AG20443 (cell line): ENCODE results near the gene MAVS.
A peak's percentile ranks its signal among the peaks of the same experiment; 100 is the strongest.
"Not testable (repeated sequence)": the region's sequence is repeated elsewhere in the genome, so short reads cannot be mapped to it uniquely, and the experiment has no call there.

ENCODE experiments used
- DNase-seq: peaks from one replicate; pipeline ENCODE4 v3.0.0; 2012; ENCODE audit warnings: low spot score, mixed read lengths

Gene MAVS

DNA sequence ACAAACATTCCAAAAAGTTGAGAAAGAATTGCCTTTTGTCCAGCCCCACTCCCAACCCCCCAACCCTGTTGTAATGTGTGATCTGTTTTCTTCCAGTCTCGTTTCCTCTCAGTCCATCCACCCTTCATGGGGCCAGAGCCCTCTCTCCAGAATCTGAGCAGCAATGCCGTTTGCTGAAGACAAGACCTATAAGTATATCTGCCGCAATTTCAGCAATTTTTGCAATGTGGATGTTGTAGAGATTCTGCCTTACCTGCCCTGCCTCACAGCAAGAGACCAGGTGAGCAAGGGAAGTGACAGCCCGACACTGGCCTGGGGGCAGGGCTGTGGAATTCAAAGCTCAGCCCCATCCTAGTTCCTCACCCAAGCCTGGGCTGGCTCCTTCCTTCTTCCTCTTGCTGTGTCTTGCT lies 7.8 kb downstream of the MAVS start:
- DNase-seq: no peak

DNA sequence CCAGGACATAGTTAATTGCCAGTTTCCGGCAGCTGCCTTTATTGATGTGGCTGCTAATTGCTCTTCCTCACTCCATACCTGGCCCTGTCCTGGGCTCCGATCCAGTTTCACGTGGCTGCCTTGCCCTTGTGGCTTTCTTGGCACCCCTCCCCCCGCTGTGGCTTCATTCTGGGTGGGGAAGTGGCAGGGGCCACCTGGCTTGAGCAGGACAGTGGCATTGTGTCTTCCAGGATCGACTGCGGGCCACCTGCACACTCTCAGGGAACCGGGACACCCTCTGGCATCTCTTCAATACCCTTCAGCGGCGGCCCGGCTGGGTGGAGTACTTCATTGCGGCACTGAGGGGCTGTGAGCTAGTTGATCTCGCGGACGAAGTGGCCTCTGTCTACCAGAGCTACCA lies 10.8 kb downstream of the MAVS start:
- no peak for DNase-seq

DNA sequence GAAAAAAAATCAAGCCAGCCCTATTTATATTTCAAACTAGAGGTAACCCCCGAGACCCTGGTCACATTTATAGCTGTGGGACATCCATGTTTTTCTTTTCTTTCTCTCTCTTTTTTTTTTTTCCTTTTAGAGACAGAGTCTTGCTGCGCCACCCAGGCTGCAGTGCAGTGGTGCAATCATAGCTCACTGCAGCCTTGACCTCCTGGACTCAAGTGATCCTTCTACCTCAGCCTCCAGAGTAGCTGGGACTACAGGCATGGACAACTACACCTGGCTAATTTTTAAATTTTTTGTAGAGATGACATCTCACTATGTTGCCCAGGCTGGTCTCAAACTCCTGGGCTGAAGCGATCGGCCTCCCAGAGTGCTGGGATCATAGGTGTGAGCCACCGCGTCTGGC lies 12.1 kb downstream of the MAVS start:
- DNase-seq: no peak

DNA sequence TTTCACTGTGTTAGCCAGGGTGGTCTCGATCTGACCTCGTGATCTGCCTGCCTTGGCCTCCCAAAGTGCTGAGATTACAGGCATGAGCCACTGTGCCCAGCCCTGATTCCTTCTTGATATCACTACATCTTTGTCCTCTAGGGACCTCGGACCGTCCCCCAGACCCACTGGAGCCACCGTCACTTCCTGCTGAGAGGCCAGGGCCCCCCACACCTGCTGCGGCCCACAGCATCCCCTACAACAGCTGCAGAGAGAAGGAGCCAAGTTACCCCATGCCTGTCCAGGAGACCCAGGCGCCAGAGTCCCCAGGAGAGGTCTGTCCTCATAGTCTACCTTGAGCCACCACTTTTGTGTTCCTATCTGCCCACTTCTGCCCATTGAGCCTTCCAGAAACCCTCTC lies 14.6 kb downstream of the MAVS start:
- DNase-seq: no peak

DNA sequence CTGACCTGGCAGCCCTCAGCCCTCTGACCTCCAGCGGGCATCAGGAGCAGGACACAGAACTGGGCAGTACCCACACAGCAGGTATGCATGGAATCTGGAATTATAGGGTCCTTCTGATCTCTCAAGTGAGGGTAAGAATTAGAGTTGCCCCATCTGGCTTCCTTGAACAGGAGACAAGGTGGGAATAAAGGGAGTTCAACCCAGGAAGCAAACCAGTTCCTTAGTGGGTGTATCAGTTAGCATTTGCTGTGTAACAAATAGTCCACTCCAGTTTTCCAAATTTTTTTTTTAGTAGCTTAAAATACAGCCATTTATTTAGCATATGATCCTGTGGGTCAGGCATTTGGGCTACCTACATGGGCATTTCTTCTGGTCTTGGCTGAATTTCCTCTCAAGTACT lies 15.7 kb downstream of the MAVS start:
- DNase-seq: no peak

DNA sequence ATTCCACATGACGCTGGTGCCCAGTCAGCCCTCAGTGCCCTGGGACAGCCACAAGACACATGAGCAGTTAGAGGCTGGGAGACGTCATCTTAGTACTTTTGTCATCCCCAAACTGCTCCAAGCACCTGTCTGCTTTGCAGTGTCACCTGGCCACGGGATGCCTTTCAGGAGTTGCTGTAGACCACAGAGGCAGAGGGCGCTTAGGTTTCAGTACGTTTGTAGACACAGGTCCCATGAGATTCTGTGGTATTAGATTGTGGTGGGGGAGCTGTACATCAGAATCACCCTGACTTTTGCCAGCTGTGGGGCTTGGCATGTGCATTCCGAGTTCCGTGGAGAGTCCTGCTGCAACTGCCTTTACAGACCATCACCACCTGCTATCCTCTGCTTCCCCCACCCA lies 16.7 kb downstream of the MAVS start:
- DNase-seq: no peak

DNA sequence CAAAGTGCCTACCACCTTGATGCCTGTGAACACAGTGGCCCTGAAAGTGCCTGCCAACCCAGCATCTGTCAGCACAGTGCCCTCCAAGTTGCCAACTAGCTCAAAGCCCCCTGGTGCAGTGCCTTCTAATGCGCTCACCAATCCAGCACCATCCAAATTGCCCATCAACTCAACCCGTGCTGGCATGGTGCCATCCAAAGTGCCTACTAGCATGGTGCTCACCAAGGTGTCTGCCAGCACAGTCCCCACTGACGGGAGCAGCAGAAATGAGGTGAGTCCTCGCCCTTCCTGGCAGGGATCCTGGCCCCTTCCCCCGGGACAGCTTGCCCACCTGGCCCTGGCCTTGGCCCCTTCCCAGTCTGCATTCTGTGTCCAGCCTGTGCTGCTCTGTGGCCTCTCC lies 17.9 kb downstream of the MAVS start:
- no peak for DNase-seq

DNA sequence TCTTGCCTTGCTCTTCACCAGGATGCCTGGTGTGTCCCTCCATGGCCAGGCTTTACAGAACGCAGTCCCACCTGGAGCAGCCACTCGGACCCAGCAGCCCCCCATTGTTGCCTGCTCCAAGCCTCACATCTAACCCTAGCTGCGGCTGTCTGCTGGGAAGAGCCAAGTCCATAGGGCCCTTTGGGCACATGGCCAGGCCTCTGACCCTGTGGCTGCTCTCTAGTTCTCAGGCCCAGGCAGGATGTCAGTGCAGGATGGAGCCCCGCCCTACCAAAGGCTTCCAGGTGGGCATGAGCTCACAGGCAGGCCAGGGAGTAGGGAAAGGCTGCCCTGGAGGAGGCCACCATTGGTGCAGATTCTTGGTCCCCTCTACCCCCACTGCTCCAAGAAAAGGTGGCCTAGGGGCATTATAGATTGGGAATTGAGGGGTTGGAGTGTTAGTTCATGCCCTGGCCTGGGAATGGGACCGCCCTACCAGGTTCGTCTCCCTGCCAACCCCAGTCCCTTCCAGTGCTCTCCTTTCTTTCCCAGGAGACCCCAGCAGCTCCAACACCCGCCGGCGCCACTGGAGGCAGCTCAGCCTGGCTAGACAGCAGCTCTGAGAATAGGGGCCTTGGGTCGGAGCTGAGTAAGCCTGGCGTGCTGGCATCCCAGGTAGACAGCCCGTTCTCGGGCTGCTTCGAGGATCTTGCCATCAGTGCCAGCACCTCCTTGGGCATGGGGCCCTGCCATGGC lies 18.7 kb downstream of the MAVS start:
- DNase-seq: no peak

DNA sequence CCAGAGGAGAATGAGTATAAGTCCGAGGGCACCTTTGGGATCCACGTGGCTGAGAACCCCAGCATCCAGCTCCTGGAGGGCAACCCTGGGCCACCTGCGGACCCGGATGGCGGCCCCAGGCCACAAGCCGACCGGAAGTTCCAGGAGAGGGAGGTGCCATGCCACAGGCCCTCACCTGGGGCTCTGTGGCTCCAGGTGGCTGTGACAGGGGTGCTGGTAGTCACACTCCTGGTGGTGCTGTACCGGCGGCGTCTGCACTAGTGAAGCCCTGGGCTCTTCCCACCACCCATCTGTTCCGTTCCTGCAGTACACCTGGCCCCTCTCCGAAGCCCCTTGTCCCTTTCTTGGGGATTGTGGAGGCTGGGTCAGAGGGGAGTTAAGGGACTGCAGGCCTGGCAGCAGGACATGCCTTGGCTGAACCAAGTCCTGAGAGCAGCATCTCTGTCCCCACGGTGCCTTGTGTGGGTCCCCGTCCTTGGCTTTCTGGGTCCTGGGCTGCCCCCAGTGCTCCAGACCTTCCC lies 19.3 kb downstream of the MAVS start:
- DNase-seq: no peak

DNA sequence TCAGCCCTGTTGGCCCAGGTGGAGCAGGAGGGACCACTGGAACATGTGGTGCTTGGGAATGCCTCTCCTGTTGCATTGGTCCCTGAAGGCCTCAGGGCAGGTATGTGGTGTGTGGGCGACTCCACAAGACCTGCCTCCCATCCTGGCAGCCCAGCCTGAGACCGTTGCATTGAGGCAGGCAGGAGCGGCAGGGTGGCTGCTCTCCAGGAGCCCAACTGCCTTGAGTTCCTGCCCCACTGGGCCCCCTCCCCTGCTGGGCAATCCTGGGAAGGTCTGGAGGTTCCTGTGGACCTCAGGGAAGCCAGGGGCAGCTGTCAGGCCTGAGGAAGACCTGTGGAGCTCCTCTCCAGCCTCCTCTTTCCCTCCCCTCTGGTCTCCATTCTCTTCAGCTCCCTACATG lies 19.8 kb downstream of the MAVS start:
- DNase-seq: no peak

DNA sequence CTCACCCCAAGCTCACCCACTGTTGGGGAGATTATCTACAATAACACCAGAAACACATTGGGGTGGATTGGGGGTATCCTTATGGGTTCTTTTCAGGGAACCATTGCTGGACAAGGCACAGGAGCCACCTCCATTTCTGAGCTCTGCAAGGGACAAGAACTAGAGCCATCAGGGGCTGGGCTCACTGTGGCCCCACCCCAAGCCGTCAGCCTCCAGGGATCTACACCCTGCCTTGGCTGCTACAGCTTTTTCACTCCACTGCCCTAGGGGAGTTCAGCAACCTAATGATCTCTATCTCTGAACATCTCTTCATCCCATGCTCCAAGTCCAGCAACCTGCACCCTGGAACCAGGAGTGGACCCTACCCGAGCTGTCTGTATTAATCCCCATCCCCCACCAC lies 21.2 kb downstream of the MAVS start:
- DNase-seq: no peak

DNA sequence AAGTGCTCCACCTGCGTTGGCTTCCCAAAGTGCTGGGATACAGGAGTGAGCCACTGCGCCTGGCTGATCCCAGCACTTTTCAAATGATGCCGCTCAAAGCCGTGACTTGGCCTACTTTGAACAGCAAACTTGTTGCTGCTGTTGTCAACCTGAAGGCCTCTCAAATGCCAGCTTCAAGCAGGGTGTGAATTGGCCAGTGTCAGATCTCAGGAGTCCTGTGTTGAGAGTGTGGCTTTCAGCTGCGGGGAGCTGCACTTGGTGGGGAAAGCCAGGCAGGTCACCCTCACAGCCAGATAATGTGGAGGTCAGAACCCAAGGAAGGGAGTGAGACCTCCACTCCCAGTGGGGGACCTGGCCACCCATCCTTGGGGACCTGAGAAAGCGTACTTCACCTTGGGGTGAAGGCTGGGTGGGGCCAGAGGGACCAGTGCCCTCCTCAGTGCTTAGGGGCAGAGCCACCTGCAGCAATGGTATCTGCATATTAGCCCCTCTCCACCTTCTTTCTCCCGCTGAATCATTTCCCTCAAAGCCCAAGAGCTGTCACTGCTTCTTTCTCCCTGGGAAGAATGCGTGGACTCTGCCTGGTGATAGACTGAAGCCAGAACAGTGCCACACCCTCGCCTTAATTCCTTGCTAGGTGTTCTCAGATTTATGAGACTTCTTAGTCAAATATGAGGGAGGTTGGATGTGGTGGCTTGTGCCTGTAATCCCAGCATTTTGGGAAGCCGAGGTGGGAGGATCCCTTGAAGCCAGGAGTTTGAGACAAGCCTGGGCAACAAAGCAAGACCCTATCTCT lies 23.4 kb downstream of the MAVS start:
- no peak for DNase-seq

DNA sequence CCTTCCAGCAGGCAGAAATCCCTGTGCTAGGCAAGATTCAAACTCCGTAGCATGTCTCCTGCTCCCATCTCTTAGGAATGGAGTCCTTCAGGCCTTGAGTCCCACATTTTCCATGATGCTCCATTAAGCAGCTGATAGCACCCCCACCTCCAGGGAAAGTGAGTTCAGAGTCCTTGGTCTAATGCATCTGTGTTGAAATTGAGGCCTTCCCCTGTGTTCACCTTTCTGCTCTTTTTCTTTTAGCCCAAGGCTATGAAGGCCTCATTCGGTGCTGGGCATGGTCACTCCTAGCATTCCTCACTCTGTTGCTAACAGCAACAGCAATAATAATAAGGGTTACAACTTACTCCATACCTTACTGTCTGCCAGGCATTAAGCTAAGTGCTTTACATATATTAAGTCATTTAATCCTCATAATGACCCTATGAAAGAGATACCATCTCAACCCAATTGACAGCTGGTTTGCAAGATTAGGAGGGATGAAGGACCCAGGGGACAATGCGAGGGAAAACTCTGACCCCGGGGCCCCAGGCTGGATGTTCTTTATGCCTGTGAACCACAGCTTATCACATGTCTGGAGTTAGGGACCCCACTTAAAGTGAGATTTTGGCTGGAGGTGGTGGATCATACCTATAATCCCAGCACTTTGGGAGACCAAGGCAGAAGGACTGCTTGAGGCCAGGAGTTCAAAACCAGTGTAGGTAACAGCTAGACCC lies 25.1 kb downstream of the MAVS start:
- no peak for DNase-seq

DNA sequence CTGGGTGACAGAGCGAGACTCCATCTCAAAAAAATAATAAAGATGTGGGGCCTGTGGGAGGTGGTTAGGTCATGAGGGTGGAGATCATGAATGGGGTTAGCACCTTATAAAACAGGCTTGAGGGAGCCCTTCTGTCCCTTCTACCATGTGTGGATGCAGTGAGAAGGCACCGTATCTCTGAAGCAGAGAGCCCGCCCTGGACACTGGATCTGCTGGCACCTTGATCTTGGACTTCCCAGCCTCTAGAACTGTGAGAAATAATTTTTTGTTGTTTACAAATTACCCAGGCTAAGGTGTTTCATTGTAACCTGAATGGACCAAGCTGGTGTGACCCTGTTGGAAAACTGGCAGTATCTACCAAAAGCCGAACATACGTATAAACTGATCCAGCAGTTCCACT lies 26.9 kb downstream of the MAVS start:
- no peak for DNase-seq

DNA sequence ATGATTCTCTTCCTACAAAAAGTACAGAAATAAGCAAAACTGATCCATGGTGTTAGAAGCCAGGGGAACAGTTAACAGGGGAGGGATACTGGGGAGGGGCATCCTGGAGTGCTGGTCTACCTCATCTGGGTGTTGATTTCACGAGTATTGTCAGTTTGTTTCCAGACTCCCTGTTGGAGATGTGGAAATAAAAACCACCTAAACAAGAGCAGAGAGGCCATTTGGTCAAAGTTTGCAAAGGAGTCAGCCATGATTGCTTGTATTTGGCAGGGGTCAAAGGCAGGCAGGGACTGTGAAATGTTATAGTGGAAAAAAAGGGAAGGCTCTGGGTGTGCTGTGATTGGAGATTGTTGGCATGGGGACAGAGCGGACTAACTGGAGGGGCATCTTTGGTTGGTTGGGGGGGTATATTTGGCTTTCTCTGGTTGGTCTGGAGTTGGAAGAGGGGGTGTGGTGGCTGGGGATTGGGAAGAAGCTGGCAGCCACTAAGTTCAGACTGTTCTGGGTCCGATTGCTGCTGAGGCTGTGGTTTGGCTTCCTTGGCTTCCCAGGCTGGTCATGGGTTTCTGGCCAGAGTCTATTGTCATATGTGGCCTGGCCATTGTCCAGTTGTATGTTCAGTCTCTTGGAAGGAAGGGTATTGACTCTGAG lies 27.7 kb downstream of the MAVS start:
- DNase-seq: no peak

DNA sequence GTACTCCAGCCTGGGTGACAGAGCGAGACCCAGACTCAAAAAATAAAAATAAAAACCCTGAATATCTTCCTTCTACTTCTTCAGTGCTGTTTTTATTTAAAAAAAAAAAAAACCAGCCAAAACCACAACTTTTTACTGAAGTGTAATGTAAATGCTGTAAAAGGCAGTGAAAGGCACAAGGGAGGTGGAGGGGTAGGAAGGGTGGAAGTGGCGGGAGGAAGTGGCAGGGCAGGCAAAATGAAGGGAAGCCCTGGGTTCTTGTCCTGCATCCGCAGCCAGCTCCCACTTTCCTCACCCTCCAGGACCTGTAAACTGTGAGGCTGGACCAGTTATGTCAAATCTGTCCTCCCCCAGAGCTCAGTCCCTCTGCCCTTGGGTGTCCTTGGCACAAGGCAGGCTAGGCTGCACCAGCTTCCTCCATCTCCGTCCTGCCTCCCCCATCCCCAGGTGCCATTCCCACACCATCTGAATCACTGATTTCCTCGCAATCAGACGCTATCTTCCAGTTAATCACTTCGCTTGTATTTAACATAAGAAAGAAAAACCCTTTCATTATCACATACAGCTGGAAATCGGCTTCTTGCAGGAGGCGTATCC lies 28.8 kb downstream of the MAVS start:
- no peak for DNase-seq

DNA sequence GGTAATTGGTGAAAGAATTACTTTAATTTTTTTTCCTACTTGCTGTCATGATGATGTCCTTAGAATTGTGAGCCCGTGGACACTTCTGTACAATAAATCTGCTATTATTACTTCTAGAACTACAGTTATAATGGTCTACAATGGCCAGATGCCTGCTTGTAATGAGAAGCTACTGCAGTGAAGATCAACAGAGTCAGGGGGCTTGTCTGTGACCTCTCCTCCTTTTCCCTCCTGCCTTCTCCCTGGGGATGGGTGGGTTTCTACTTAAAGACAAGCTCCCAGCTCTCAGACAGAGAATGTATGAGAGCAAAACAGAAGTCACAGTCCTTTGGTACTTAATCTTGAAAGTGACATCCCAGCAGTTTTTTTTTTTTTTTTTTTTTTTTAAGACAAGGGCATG lies 29.4 kb downstream of the MAVS start:
- DNase-seq: no peak

DNA sequence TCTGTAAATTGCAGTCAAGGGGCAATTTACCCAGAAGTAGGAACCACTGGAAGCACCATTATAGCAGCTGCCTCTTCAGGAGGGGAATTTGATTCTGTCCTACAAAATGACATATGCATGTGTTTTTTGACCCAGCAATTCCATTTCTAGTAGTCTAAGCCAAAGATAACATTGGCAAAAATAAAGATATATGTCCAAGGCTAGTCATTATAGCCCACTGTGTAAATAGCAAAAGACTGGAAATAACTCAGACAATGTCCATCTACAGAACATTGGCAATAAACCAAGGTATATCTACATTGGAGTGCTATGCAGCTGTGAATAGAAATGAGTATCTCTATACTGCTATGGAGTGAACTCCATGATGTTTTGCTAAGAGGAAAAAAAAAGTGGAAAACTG lies 30.0 kb downstream of the MAVS start:
- DNase-seq: no peak

DNA sequence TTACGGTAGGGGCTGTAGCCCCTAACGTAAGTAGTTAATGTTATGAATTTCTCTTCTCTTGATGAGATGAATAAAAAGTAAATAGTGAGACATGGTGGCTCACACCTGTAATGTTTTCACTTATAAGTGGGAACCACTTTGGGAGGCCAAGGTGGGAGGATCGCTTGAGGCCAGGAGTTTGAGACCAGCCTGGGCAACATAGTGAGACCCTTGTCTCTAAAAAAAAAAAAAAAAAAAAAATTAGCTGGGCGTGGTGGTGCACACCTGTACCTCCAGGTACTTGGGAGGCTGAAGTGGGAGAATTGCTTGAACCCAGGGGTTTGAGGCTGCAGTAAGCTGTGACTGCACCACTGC lies 32.3 kb downstream of the MAVS start:
- DNase-seq: not testable (repeated sequence)

DNA sequence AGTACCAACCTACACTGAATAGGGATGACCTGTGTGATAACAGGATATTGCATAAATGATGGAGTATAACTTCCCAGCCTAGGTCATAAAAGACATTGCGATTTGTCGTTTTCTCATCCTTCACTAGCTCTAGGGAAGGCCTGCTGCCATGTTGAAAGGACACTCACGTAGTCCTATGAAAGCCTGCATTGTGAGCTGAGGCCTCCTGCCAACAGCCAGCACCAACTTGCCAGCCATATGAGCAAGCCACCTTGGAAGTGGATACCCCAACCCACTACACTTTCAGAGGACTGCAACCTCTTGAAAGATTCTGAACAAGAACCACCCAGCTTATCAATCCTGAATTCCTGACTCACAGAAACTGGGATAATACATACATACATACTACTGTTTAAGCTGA lies 39.1 kb downstream of the MAVS start:
- no peak for DNase-seq

DNA sequence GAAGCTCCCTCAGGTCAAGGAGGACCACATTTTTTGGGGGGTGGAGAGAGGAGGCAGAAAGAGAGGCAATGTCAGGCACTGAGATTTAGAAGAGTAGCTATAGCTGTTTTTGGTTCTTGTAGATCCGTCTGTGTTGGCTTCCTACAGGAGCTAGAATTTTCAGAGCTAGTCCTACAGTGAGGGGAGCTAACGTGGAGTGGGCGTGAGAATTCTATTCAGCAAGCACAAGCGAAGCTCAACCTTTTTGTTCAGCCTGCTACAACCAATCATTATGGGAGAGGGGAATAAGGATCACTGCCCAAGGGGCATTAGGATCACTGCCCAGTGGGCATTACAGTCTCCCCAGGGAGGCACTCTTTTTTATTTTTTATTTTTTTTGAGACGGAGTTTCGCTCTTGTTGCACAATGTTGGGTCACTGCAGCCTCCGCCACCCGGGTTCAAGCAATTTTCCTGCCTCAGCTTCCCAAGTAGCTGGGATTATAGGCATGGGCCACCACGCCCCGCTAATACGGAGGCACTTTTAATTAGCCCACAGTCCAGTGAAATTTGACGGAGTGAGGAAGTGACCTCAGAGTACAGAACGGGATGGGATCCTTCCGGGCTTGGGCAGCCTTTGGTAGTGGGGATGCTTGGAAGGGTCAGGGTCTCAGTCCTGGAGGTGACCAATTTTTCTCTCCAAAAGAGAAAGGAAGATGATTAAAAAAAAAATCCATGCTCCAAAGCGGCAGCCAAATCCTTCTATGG lies 41.4 kb downstream of the MAVS start:
- DNase-seq: peak; percentile 63
